Fibroblast of lung (primary cell): Measurements from ENCODE around the gene LMX1A.

Experiments used
- CTCF ChIP-seq, 2 donors: IDR thresholded peaks in 1 of 2; conservative IDR thresholded peaks in 1 of 2; 1 replicate in 1 of 2; 2 replicates in 1 of 2; pipeline ENCODE4 v1.5.1; 2011 to 2012; ENCODE audit warnings: low read length in 2 of 2, control low read depth in 1 of 2, inconsistent platforms in 1 of 2, low read depth in 1 of 2, mild to moderate bottlenecking in 1 of 2
- EZH2 ChIP-seq: IDR thresholded peaks from 2 replicates; pipeline ENCODE4 v1.5.1; 2012; ENCODE audit warnings: low read length, control low read depth, mild to moderate bottlenecking; ENCODE audit errors: missing control alignments

GRCh38 chr1:165288350-165289120, 68.0 kb downstream of the LMX1A start:
- TF ChIP-seq CTCF (conservative IDR thresholded peaks at IDR 0.05 in 1 of 2, IDR thresholded peaks at IDR 0.05 in 1 of 2; ENCODE audit: low read depth in 1 of 2, low read length in 2 of 2) (no peak), EZH2 (no peak)
